Left lung (tissue), 10 donors: ENCODE measurements around the gene NAV2. TPM values are rescaled to one million over a fixed set of nuclear protein-coding genes. Genes with fewer than 3 reads are reported as not detected.

Experiments
- ATAC-seq: fragments of 200-7000 bp; cut with Tn5 transposase; one replicate; pipeline ENCODE4 v1.9.1; 2020; ENCODE audit warnings: moderate library complexity
- DNase-seq, 4 donors: peaks; one replicate each; pipeline ENCODE4 v3.0.0-alpha.2; 2013 to 2020
- H3K27ac ChIP-seq, 2 donors: fragments of 200-600 bp; sonication (generic) in 1 of 2; one replicate each; pipeline versions ENCODE4 v1.5.0 to v1.8.0; 2020 to 2021
- H3K27me3 ChIP-seq, 2 donors: fragments of 200-600 bp; sonication (generic) in 1 of 2; one replicate each; pipeline versions ENCODE4 v1.5.0 to v1.8.0; 2020 to 2021
- H3K36me3 ChIP-seq, 2 donors: fragments of 200-600 bp; sonication (generic) in 1 of 2; one replicate each; pipeline versions ENCODE4 v1.5.0 to v1.8.0; 2020 to 2021
- H3K4me1 ChIP-seq, 2 donors: fragments of 200-600 bp; one replicate each; pipeline ENCODE4 v1.8.0; 2021
- H3K4me3 ChIP-seq, 2 donors: fragments of 200-600 bp; sonication (generic) in 1 of 2; one replicate each; pipeline versions ENCODE4 v1.5.0 to v1.8.0; 2020 to 2021; ENCODE audit warnings: mild to moderate bottlenecking in 1 of 2
- H3K9me3 ChIP-seq, 2 donors: fragments of 200-600 bp; sonication (generic) in 1 of 2; one replicate each; pipeline versions ENCODE4 v1.5.0 to v1.8.0; 2020 to 2021
- intact Hi-C, 2 donors: fragments of 100-400 bp; cut with DNase I; formaldehyde crosslinking; loops; one replicate each; pipeline versions ENCODE4 v1.11.2 to v1.14.2; 2022
- polyA plus RNA-seq, 6 donors: library from polyadenylated mRNA; unstranded; fragments of 120-200 nt; gene quantifications; one replicate each; pipeline ENCODE4 v1.2.1, GENCODE V29; 2013; ENCODE audit not compliant: insufficient read length in 6 of 6
- total RNA-seq, 2 donors: library from RNA; stranded (reverse); fragmentation: NEBNext Ultra II Directional; extraction: Animal tissue kit (Norgen Biotek cat#: 25700); gene quantifications; one replicate each; pipeline ENCODE4 v1.2.1, GENCODE V29; 2021
- TF ChIP-seq, protein P1 (sequence below), 2 donors: fragments of 200-600 bp; sonication (generic) in 1 of 2; IDR thresholded peaks; one replicate each; pipeline versions ENCODE4 v1.5.0 to v1.8.0; 2021; ENCODE audit warnings: antibody characterized with exemption in 2 of 2
- donor health status: DM: no; HTN: yes; CAD: no.
- donor health status: DM: no; HTN: no; CAD: no.

NAV2 gene
- total and polyA plus RNA-seq, 8 donors, result 18.0 to 59.9 (median 23.1) TPM

GRCh38 chr11:20058749-20059458, 346.3 kb downstream of the NAV2 start:
- intact Hi-C loops, result no loop called here
- H3K27ac ChIP-seq, result no peak overlapping the region
- peaks cover 0 to 48% of the 10 kb centered on the region in 2 donors for H3K36me3 ChIP-seq

GRCh38 chr11:20059587-20060021, 347.0 kb downstream of the NAV2 start:
- Histone ChIP-seq H3K27ac (no peak overlapping the region), H3K4me1 (no peaks in the 10 kb centered on the region), H3K27me3 (no peaks in the 10 kb centered on the region), H3K36me3 (peaks cover 0 to 43% of the 10 kb centered on the region in 2 donors), H3K4me3 (no peak overlapping the region), H3K9me3 (no peaks in the 10 kb centered on the region)
- DNase-seq, result no peak
- ATAC-seq, result no peak
- TF ChIP-seq, protein P1, sequence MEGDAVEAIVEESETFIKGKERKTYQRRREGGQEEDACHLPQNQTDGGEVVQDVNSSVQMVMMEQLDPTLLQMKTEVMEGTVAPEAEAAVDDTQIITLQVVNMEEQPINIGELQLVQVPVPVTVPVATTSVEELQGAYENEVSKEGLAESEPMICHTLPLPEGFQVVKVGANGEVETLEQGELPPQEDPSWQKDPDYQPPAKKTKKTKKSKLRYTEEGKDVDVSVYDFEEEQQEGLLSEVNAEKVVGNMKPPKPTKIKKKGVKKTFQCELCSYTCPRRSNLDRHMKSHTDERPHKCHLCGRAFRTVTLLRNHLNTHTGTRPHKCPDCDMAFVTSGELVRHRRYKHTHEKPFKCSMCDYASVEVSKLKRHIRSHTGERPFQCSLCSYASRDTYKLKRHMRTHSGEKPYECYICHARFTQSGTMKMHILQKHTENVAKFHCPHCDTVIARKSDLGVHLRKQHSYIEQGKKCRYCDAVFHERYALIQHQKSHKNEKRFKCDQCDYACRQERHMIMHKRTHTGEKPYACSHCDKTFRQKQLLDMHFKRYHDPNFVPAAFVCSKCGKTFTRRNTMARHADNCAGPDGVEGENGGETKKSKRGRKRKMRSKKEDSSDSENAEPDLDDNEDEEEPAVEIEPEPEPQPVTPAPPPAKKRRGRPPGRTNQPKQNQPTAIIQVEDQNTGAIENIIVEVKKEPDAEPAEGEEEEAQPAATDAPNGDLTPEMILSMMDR (IDR thresholded peaks at IDR 0.05), result no peak
- intact Hi-C loops, result no loop called here

More at GRCh38 chr11:20058749-20059458, 346.3 kb downstream of the NAV2 start:
- Histone ChIP-seq H3K4me1 (no peaks in the 10 kb centered on the region), H3K9me3 (no peaks in the 10 kb centered on the region), H3K27me3 (no peaks in the 10 kb centered on the region), H3K4me3 (no peak overlapping the region)
- ATAC-seq, result no peak
- TF ChIP-seq, protein P1 (IDR thresholded peaks at IDR 0.05), result no peak
- no peak for DNase-seq

DNA sequence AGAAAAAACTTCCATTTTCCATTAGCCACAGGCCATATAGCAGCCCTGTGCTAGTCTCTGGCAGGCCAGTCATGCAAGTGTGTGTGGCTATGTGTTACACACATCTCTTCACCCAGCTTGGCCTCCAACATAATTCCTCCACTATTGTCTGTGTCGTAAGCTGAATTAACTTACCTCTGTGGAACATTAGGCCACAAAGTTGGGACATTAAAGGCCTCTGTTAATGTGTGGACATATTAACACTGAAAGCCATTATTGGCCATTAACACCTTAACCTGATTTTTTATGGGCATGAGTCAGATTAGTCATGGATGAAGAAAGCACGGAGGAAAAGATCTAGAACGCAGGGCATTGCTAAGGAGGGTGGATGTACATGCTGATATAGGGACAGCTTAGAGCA, 347.5 kb downstream of the NAV2 start:
- H3K4me1 ChIP-seq, result no peaks in the 10 kb centered on the region
- intact Hi-C loops, result no loop called here
- ATAC-seq (no peak), DNase-seq (no peak)
- no peaks in the 10 kb centered on the region for H3K27me3 ChIP-seq
- H3K36me3 ChIP-seq, result peaks cover 0 to 37% of the 10 kb centered on the region in 2 donors
- H3K27ac ChIP-seq, result no peak overlapping the region
- TF ChIP-seq, protein P1 (IDR thresholded peaks at IDR 0.05), result no peak
- no peaks in the 10 kb centered on the region for H3K9me3 ChIP-seq
- no peak overlapping the region for H3K4me3 ChIP-seq

DNA sequence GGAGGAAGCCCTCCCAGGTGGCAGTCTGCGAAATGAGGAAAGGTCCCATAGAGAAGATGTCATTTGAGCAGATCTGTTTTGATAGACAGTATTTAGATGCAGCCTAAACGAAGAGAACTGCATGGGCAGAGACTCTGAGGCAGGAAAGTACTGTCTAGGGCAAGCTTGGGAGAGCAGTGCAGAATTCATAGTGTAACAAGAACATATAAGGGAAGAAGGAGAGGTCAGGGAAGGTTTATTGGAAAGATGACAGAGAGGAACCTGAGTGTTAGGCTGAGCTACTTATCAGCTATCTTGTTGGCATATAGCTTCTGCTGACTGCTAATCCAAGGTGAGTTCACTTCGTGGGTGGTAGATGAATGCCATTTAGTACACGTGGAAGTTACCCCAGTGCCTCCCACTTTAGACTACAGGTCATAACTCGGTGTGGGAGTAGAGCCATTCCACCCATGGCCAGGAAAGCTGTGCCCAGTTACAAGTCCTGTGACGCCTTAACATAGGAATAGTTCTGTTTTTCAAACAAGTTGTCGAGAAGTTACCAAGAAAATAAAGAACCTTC, 348.1 kb downstream of the NAV2 start:
- Histone ChIP-seq H3K4me3 (no peak overlapping the region), H3K27me3 (no peaks in the 10 kb centered on the region), H3K9me3 (no peaks in the 10 kb centered on the region), H3K4me1 (no peaks in the 10 kb centered on the region), H3K36me3 (peaks cover 0 to 34% of the 10 kb centered on the region in 2 donors), H3K27ac (no peak overlapping the region)
- ATAC-seq (no peak), DNase-seq (no peak)
- TF ChIP-seq, protein P1 (IDR thresholded peaks at IDR 0.05), result no peak
- intact Hi-C loops, result no loop called here

DNA sequence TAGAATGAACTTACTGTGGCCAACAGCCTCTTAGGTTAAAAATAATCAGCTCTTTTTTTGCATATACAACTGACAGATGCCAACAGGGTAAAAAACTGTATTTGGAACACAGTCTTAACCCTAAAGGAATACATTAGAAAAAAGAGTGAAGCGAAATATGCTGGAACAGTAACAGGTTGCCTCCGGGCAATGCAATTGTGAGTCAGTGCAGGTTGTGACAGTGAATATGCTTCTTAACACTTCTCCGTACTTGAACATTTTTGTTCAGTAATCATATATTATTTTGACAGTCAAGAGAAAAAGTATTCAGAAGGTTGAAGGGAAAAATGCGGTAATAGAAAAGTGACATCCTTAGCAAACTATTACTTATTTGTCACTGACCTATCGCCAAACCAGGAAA, 349.1 kb downstream of the NAV2 start:
- TF ChIP-seq, protein P1 (IDR thresholded peaks at IDR 0.05), result no peak
- DNase-seq, result no peak
- H3K36me3 ChIP-seq, result peaks cover 0 to 24% of the 10 kb centered on the region in 2 donors
- no peak overlapping the region for H3K27ac ChIP-seq
- no peak overlapping the region for H3K4me3 ChIP-seq
- no peaks in the 10 kb centered on the region for H3K27me3 ChIP-seq
- H3K4me1 ChIP-seq, result no peaks in the 10 kb centered on the region
- ATAC-seq, result no peak
- intact Hi-C loops, result no loop called here
- H3K9me3 ChIP-seq, result no peaks in the 10 kb centered on the region
